Epithelial cell of esophagus (primary cell): ENCODE results near the gene GRB10.

ENCODE experiments used
- DNase-seq: peaks from one replicate; pipeline ENCODE4 v3.0.0; 2010; ENCODE audit warnings: low read depth
- H3K4me3 ChIP-seq: 2 replicates; pipeline ENCODE4 v1.5.1; 2011; ENCODE audit warnings: mild to moderate bottlenecking, low read length, control low read depth
- CTCF ChIP-seq: IDR thresholded peaks from 2 replicates; pipeline ENCODE4 v1.5.1; 2011; ENCODE audit warnings: low read depth, mild to moderate bottlenecking, low read length, control low read depth, inconsistent platforms; ENCODE audit not compliant: insufficient read depth; ENCODE audit errors: missing control alignments

GRB10 gene

GRCh38 chr7:50757703-50758390, 24.8 kb downstream of the GRB10 start:
- H3K4me3 ChIP-seq: no peak overlapping the region
- no peak for DNase-seq
- TF ChIP-seq CTCF: no peak

- no peak for DNase-seq
- no peak for TF ChIP-seq CTCF
- H3K4me3 ChIP-seq: no peak overlapping the region
These were observed 26.5 kb downstream of the GRB10 start for GRCh38 chr7:50756180-50756579.

GRCh38 chr7:50754684-50755083, 28.0 kb downstream of the GRB10 start:
- no peak for DNase-seq
- no peak for TF ChIP-seq CTCF
- H3K4me3 ChIP-seq: no peak overlapping the region

- no peak overlapping the region for H3K4me3 ChIP-seq
- TF ChIP-seq CTCF: no peak
- no peak for DNase-seq
These were observed 28.5 kb downstream of the GRB10 start for GRCh38 chr7:50754241-50754640.

GRCh38 chr7:50752422-50752821, 30.3 kb downstream of the GRB10 start:
- no peak for TF ChIP-seq CTCF
- no peak overlapping the region for H3K4me3 ChIP-seq
- DNase-seq: no peak

- DNase-seq: no peak
- H3K4me3 ChIP-seq: no peak overlapping the region
- TF ChIP-seq CTCF: no peak
These were observed 31.6 kb downstream of the GRB10 start for GRCh38 chr7:50751146-50751545.

GRCh38 chr7:50749896-50750295, 32.8 kb downstream of the GRB10 start:
- DNase-seq: no peak
- no peak overlapping the region for H3K4me3 ChIP-seq
- no peak for TF ChIP-seq CTCF
